HG03103 (cell line): ENCODE data around the gene CPE.
"Not testable (repeated sequence)": the region's sequence is repeated elsewhere in the genome, so short reads cannot be mapped to it uniquely, and the experiment has no call there.

ENCODE experiments used
- ATAC-seq: cut with Tn5 transposase; IDR thresholded peaks from one replicate; pipeline ENCODE4 v1.9.1; 2021; ENCODE audit warnings: low read depth; ENCODE audit not compliant: unreplicated experiment

The CPE gene

DNA sequence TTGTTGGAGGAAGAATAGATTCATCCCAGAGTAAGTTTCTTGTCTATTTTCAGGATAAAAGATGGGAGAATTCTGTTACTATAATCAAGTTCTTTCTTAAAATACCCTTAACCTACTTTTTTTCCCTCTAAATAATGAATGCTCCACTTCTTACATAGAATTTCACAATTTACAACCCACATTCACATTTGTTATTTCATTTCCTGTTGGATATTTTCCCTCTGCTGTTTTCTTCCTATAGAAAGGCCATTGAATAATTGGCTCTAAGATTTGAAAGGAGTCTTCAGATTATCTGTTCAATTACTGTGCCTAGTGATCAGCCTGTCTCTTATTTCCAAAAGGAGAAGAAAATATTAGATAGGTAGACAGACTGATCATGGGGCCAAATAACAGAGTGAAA lies 79.7 kb downstream of the CPE start:
- ATAC-seq = no peak

DNA sequence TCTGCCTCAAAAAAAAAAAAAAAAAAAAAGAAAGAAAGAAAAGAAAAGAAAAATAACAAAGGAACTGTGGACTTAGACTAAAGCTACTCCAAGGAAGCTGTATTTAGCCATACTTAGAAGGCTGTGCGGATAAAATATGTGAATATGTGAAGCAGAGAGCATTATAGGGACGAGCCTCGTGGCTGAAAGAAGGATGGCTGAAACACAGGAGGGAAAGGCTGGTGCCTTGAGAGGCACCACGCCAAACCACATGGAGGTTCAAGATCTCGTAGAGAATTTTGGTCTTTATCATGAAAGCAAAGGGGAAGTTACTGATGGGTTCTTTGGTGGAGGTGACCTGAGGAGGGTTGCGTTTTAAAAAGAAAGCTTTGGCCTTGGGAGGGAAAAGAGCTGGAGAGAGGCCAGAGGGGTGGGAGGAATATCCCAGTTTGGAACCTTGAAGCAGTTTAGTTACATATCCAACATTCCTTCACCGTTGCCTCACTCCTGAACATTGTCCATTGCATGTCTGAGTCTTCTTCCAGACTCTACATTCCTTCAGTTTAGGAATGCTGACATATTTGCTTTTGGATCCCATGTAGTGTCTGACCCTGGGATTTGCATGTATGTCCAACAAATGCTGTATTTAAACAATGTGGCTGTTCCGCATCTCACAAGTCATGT lies 82.5 kb downstream of the CPE start:
- no peak for ATAC-seq

DNA sequence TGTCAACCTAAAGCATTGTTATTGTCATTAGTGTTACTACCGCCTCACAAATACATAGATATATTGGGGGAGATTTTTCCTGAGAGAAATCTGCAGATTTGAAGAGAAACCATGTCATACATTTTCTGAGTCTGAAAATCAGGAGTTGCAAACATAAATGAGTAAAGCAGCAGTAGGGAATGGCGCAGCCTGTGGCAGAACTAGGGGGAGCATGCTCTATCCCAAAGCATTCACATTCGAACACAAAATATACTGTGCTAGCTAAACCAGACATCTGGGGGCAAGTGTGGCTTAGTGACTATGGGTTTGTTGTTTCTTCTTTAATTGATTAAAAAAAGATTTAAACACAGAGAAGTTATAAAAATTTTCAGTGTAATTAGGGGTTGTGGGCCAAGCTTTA lies 83.2 kb downstream of the CPE start:
- ATAC-seq = no peak

DNA sequence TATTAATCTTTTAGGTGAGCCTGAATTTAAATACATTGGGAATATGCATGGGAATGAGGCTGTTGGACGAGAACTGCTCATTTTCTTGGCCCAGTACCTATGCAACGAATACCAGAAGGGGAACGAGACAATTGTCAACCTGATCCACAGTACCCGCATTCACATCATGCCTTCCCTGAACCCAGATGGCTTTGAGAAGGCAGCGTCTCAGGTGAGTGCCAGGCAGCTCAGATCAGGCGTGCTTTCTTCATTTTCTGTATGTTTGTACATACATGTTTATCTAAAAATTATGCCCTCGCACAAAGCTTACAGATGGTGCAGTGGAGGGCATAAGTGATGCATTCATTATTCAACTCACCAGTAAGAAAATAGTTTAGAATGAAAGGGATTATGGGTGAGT lies 85.6 kb downstream of the CPE start:
- no peak for ATAC-seq

DNA sequence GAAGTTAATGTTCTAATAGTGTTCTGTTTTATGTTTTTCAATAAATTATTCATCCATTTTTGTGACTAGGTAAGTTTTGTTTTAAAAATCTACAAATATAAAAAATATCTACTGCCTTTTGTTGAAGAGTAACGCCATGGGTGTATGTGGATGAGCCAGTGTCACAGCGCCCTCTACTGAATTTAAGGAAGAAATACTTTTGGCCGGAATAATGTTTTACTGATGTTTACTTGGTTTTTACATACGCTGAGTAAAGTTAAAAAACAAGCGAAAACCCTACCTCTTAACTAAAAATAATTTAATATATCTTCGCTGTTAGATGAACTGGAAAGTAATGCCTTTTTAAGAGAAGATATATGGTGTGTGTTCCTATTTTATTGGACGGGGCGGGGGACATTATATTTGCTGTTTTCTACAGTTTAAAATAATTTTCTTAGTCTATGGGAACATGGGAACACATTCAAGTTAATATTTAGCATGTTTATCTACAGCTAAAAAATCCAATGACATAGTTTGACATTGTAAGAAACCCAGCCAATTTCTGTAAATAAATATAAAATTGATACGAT lies 86.1 kb downstream of the CPE start:
- peak; percentile 83 for ATAC-seq

DNA sequence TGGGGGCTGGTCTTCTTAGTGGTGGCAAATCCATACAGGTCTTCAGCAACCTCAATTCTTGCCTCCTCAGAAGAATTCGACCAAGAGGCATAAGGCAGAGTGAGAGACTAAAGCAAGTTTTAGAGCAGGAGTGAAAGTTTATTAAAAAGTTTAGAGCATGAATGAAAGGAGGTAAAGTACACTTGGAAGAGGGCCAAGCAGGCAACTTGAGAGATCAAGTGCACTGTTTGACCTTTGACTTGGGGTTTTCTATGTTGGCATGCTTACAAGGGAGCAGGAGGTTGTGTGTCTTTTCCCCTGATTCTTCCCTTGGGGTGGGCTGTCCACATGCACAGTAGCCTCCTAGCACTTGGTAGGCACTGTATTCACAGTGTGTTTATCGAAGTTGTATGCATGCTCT lies 91.2 kb downstream of the CPE start:
- ATAC-seq = no peak

DNA sequence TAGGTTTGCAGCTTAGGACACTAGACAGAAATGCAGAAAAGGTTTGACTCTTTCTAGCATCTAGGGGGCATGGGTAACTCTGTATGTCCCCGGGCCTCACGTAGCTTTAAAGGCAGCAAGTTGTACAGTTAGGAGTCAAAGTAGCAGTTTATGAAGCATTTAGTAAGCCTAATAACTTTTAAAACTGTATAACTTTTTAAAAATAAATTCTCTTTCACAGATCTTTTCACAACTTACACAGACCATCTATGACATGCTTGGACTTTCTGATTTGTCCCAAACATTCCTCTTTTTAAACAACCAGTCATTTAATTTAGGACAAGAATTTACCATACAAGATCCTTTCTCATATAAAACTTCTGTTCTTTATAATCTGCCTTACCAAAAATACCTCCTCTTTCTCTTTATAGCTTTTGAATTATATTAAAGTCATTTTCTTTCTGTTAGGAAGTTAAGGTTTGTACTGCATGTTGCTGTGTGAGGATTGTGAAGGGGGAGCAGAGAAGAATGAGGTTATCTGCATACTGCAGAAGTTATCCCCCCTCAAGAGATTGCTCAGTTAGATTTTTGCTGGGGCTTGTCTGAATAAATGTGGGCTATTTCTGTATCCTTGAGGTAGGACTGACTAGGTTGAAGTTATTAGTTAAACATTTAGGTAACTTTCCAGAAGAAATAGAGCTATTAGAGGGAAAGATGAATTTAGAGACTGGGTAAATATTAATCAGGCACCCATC lies 94.3 kb downstream of the CPE start:
- ATAC-seq = no peak

DNA sequence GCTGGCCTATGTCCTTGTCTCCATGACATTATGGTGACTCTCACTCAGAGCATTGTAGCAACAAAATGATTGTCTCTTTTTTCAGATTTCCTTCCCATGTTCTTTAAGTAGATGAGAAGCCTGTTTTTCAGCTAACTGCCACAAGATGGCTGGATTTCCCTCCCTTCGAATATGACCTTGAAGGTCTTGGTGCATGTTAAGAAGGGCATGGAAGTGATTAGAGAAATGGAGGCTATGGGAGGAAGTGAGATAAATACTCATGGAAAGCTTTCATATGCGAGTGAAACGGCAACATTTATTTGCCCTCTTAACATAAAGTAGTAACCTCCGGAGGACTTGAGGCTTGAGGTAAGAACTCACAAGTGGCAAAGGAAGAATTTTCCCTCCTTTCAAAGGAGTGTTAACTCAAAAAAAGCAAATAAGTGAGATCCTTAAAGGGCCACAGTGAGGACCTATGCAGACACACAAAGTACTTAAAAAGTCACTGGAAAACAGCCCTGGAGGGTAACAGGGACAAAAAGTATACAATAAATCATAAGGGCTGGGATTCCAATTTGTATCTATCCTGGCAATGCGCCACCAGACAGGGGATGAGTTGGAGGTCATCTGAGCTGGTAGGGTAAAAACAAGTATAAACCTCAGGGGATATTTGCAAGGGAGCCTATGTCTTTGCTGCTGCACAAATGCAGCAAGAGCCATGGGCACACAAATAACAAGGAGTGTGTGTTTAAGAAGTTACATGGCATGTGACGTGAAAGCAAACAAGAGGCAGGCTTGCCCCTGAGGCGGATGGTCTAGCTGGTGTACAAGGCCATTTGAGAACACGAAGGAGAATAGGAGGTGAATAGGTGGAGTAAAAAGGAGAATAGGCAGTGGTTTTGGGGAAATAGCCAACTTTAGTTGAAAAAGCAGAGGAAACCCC lies 96.2 kb downstream of the CPE start:
- ATAC-seq = no peak

DNA sequence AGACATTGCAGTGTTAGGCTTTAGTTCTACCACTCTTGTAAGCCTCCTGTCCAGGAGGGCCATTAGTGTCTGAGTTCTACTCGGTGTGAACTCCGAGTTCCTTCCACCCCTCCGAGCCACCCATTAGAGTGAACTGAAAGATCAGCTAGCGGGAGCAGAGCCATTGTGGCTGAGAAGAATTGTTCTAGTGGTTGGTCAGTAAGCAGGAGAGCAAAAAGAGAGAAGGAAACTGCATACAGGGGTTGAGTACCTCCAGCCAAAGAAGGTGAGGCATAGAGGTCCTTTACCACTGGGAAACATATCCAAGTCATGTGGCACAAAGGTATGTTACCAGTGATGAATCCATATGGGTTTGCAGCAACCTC lies 96.9 kb downstream of the CPE start:
- no peak for ATAC-seq

DNA sequence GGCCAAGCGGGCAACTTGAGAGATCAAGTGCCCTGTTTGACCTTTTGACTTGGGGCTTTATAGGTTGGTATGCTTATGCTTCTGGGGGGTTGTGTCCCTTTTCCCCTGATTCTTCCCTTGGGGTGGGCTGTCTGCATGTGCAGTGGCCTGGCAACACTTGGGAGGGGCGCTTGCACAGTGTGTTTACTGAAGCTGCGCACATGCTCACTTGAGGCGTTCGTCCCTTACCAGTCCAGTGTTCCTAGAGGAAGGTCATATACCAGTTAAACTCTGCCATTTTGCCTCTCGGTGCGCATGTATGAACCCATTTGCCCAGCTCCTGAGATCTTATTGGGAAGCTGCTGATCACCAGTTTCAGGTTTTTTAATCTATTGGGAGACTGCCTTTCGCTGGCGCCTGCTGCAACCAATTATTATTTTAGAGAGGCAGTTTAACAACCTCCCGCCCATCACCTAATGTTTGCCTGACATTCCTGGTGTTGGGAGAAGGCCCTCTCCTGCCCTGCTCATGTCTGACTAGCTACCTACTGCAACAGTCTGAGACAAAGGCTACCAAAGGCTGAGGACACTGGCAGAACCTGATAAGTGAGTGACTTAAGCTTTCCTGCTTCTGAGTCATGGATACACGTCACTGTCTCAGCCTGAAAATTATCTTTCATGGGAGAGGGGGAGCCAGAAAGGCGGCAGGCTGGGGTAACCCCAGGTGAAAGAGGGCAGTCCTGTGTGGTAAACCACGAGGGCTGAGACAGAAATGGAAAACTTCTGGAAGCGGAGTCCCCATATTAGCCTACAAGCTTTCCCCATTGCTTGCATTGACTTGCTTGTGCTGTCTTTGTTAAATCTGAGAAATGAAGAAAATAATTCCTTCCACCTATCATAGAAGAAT lies 97.6 kb downstream of the CPE start:
- ATAC-seq = no peak

DNA sequence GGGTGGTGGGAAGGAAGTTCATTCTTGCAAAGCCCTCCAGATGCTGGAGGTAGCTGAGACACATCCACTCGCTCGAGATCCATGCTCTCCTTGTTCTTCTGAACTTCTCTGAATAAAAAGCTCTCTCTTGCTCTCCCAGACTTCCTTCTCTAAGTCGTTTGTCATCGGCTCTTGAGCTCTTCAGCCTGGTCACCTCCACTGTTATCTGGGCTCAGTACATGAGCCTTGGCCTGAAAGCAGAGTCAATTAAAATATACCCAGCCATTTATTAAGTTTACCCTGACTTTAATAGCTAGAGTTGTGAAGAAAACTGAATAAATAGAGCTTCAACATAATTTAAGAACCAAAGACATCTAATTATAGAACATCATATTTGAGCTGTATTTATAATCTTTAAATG lies 99.0 kb downstream of the CPE start:
- ATAC-seq = no peak

DNA sequence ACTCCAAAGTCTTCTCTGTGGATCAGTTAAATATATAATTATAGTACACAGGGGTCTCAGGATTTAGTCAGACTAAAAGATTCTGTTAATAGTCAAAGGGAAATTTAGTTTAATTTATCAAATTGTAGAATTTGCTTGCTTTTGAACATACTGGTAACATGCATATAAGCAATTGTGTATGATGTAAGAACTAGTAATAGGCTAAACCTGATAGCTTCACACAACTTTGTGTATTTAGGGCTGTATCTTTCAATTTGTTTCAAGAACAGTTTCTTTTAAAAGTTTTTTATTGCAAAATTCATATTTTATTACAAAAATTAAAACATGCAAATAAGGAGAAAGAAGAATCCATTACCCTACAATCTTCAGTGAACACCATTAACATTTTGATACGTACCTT lies 99.5 kb downstream of the CPE start:
- ATAC-seq = no peak

DNA sequence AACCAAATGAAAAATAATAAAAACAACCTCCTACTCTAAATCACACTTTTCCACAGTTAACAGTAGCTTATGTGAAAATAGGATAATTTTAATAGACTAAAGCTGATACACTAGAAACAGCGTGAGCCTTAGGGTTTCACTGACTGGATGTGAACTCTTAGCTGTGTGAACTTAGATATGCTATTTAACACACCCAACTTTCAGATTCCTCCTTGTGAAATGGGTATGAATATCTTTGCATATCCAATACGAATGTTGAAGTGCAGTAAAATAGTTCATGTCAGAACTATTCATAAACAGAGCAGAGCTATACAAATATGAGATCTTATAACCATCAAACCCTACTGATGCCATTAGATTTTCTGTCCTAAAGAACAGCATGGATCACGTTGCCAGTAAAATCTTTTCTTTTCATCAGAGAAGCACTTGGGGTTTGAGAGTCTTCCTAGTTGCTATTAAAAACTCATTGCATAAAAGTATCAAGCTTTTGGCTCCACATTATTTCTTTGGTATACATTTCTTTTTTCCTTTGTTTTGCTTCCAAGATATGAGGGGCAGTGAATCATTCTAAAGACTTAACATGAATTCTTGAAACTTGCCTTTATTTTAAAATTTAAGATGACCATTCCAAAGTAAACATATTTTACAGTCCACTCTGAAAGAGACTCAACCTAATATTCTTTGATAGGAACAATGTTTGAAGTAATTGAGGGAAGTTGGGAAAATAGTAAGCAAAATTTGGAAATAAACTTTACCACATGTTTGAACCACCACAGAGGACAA lies 102.4 kb downstream of the CPE start:
- ATAC-seq = no peak

DNA sequence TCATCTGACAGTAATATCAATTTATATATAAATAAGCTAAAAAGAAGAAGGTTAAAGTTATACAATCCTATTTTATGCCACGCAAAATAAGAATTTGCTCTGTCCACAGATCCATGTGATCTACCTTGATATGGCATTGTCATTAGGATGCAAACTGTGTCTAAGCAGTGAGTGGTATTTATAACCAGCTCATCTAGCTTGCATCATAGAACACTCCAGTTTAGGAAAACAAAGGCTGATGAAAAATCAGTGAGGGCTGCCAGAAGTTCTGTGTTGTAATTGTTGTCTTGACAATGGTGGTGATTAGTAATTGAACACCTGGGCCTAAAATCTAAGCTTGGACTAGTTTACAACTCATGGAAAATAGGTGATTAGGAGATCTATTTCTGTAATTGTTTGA lies 111.0 kb downstream of the CPE start:
- no peak for ATAC-seq

DNA sequence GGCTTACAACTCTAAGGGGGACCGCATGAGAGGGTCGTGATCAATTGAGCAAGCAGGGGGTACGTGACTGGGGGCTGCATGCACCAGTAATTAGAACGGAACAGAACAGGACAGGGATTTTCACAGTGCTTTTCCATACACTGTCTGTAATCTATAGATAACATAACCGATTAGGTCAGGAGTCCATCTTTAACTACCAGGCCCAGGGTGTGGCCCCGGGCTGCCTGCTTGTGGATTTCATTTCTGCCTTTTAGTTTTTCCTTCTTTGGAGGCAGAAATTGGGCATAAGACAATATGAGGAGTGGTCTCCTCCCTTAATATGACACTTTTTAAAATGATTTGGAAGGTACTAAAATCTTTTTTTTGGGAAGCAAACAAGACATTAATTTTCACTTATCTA lies 113.8 kb downstream of the CPE start:
- not testable (repeated sequence) for ATAC-seq

DNA sequence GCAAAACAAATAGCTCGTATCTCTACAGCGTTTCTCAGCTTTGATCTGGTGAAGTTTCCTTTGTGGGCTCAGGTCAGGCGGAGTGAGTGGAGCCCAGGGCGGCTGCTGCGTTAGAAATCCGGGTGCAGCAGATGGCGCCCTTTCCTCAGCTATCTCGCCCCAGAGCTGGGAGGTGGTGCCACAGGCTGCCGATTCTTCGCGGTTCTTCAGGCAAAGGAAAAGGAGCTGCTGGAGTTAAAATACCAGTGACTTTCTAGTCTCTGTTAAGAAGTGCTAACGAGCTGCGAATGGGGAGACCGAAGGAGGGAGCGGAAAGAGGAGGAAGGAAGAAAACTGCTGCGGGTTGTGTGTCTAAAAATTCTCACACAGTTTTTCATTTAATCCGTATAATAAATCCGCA lies 114.6 kb downstream of the CPE start:
- ATAC-seq = peak; percentile 94

DNA sequence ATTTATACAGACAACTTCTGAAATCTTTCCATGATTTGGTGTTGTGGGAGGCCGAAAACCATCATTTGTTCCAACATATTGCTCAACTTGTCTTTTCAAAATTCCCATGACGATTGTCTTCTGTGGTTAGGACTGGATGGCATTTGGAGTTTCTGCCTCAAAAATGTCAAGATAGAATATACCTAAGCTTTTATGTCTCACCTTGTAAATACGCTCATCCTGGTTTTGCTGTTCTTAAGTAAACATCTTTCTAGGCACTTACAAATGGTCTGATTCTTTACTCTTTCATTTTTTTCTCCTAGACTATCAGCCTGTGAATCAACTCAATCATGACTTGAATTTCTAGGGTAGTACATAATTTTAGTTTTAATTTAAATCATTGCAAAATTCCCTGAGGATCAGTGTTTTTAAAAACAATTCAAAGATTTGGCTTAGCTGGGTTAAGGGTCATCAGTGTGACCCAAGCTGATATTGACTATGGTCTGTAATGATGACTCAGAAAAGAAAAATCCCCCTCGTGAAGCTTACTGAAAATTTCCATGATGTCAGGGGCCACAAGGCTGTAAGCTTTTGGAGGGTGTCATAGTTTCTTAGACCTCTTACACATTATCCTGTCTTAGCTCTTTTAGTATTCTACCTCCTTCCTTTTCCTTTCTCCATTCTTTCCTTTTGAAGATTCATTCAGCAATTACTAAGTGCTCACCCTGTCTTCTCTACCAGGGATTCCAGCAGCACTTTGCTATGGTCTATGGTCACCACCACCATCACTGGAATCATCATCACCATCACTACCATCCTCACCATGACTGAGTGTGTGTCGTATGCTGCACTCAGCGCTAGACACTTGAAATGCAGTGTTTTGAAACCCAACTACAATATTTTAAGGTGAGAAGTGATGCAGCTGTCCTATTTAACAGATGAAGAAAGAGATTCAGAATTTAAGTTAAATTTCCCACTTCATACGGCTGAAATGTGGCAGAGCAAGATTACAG lies 124.4 kb downstream of the CPE start:
- ATAC-seq = no peak

DNA sequence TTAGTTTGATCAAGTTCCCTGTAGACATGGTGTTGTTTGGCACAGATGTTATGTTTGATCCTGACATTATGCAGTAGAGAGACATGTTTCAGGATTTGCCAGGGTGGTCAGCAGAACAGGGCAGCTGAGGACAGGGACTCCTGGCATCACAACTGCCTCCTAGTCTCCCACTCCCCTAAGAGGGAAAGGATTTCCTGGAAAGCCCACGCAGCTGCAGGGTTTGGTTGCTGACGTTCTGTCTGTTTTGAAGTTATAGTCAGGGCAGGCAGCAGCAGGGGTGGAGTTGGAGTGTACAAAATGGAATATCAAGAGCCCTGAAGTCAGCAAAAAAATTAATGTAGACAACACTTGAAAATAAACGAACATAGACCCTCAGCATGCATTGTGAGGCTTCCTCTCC lies 125.4 kb downstream of the CPE start:
- ATAC-seq = no peak
